IMR-90 (cell line): Measurements from ENCODE around the gene HAP1. TPM values are rescaled to one million over a fixed set of nuclear protein-coding genes. Genes with fewer than 3 reads are reported as not detected.

Experiments used
- ATAC-seq: fragments of 200-7000 bp; cut with Tn5 transposase; 2 replicates; pipeline ENCODE4 v1.9.1; 2020; ENCODE audit warnings: low read depth, mild to moderate bottlenecking, moderate library complexity
- BruUV-seq: library from RNA; stranded (reverse); fragments of 400-500 nt; replicated peaks from 2 replicates; lab custom pipeline; 2021; lab: Mats Ljungman, UMichigan
- CTCF ChIA-PET: fragments of 300-600 bp; formaldehyde crosslinking; extraction: SDS; loops from one replicate; lab custom pipeline; 2021; ENCODE audit warnings: antibody characterized with exemption; lab: Yijun Ruan, JAX
- POLR2A ChIA-PET: fragments of 300-600 bp; sonication (Branson Sonifier 250); formaldehyde crosslinking; loops from one replicate; lab custom pipeline; 2022; ENCODE audit warnings: antibody characterized with exemption; ENCODE audit not compliant: unreplicated experiment; lab: Charles Lee
- DNase-seq: peaks from one replicate; pipeline ENCODE4 v3.0.0; 2013
- H2AFZ ChIP-seq: replicated peaks from 2 replicates; pipeline ENCODE3; 2013; ENCODE audit warnings: low read length, mild to moderate bottlenecking; ENCODE audit not compliant: poor library complexity
- H2AK5ac ChIP-seq: 2 replicates; pipeline ENCODE4 v1.6.1; 2013; ENCODE audit warnings: low read depth, low read length, inconsistent platforms
- H2AK9ac ChIP-seq: replicated peaks from 2 replicates; pipeline ENCODE3; 2013; ENCODE audit warnings: mild to moderate bottlenecking, low read depth, low read length, moderate library complexity; ENCODE audit not compliant: poor library complexity
- H2BK120ac ChIP-seq: 2 replicates; pipeline ENCODE4 v1.6.1; 2013; ENCODE audit warnings: low read depth, low read length, inconsistent platforms
- H2BK15ac ChIP-seq: 3 replicates; pipeline ENCODE4 v1.6.1; 2013; ENCODE audit warnings: low read depth, low read length, inconsistent platforms
- H2BK20ac ChIP-seq: 2 replicates; pipeline ENCODE4 v1.6.1; 2013; ENCODE audit warnings: low read depth, mild to moderate bottlenecking, inconsistent platforms, low read length, moderate library complexity
- H2BK5ac ChIP-seq: 2 replicates; pipeline ENCODE4 v1.6.1; 2013; ENCODE audit warnings: mild to moderate bottlenecking, low read depth, low read length, inconsistent platforms; ENCODE audit not compliant: poor library complexity, severe bottlenecking
- H3K14ac ChIP-seq: replicated peaks from 2 replicates; pipeline ENCODE4 v1.6.1; 2013; ENCODE audit warnings: low read depth, low read length, inconsistent platforms
- H3K18ac ChIP-seq: 2 replicates; pipeline ENCODE4 v1.6.1; 2013; ENCODE audit warnings: low read depth, low read length, control low read depth
- H3K23ac ChIP-seq: 2 replicates; pipeline ENCODE4 v1.6.1; 2013; ENCODE audit warnings: low read depth, low read length, inconsistent platforms
- H3K27ac ChIP-seq: 2 replicates; pipeline ENCODE4 v1.5.1; 2013; ENCODE audit warnings: mild to moderate bottlenecking, control low read depth, low read length; ENCODE audit not compliant: insufficient read depth
- H3K27me3 ChIP-seq: 2 replicates; pipeline ENCODE4 v1.6.1; 2013; ENCODE audit warnings: low read length; ENCODE audit not compliant: control insufficient read depth, insufficient read depth
- H3K36me3 ChIP-seq: 2 replicates; pipeline ENCODE4 v1.6.1; 2013; ENCODE audit warnings: low read length, mixed read lengths; ENCODE audit not compliant: control insufficient read depth, insufficient read depth
- H3K4ac ChIP-seq: 2 replicates; pipeline ENCODE4 v1.6.1; 2013; ENCODE audit warnings: low read depth, low read length, inconsistent platforms
- H3K4me1 ChIP-seq: 2 replicates; pipeline ENCODE4 v1.6.1; 2013; ENCODE audit warnings: low read length, mixed read lengths; ENCODE audit not compliant: control insufficient read depth, insufficient read depth
- H3K4me2 ChIP-seq: 2 replicates; pipeline ENCODE4 v1.6.1; 2013; ENCODE audit warnings: low read depth, mild to moderate bottlenecking, control low read depth, low read length, moderate library complexity
- H3K4me3 ChIP-seq: 2 replicates; pipeline ENCODE4 v1.5.1; 2013; ENCODE audit warnings: low read depth, mild to moderate bottlenecking, control low read depth, low read length, moderate library complexity; ENCODE audit not compliant: insufficient read depth
- H3K56ac ChIP-seq: 2 replicates; pipeline ENCODE4 v1.6.1; 2013; ENCODE audit warnings: low read length, inconsistent platforms; ENCODE audit not compliant: insufficient read depth; ENCODE audit errors: extremely low read depth
- H3K79me1 ChIP-seq, 2 experiments: 2 replicates each; pipeline ENCODE4 v1.6.1; 2013; ENCODE audit warnings: low read length in 2 of 2, inconsistent platforms in 1 of 2, low read depth in 1 of 2
- H3K9ac ChIP-seq: 2 replicates; pipeline ENCODE4 v1.6.1; 2013; ENCODE audit warnings: low read depth, low read length, control low read depth
- H3K9me1 ChIP-seq: 2 replicates; pipeline ENCODE4 v1.6.1; 2013; ENCODE audit warnings: low read length, inconsistent platforms; ENCODE audit not compliant: insufficient read depth
- H3K9me3 ChIP-seq: 2 replicates; pipeline ENCODE4 v1.6.1; 2013; ENCODE audit warnings: low read length; ENCODE audit not compliant: control insufficient read depth, insufficient read depth
- H4K20me1 ChIP-seq: 2 replicates; pipeline ENCODE4 v1.6.1; 2013; ENCODE audit warnings: low read length, inconsistent platforms; ENCODE audit not compliant: insufficient read depth
- H4K5ac ChIP-seq: 2 replicates; pipeline ENCODE4 v1.6.1; 2013; ENCODE audit warnings: mild to moderate bottlenecking, low read depth, low read length, control low read depth
- H4K8ac ChIP-seq, 2 experiments: 2 replicates each; pipeline ENCODE4 v1.6.1; 2013; ENCODE audit warnings: low read depth in 2 of 2, low read length in 2 of 2, control low read depth in 1 of 2, inconsistent platforms in 1 of 2
- H4K91ac ChIP-seq: 2 replicates; pipeline ENCODE4 v1.6.1; 2013; ENCODE audit warnings: low read depth, low read length, inconsistent platforms; ENCODE audit not compliant: insufficient read depth
- CEBPB ChIP-seq: IDR thresholded peaks from 2 replicates; pipeline ENCODE4 v1.6.1; 2012; ENCODE audit warnings: low read depth, low read length, improper control_type of control experiment
- CHD1 ChIP-seq: IDR thresholded peaks from 2 replicates; pipeline ENCODE4 v1.6.1; 2012; ENCODE audit warnings: low read depth, low read length, improper control_type of control experiment
- MXI1 ChIP-seq: IDR thresholded peaks from 2 replicates; pipeline ENCODE4 v1.6.1; 2012; ENCODE audit warnings: low read depth, mild to moderate bottlenecking, low read length, moderate library complexity, borderline replicate concordance
- NFE2L2 ChIP-seq: fragments of 150-350 bp; IDR thresholded peaks from 2 replicates; pipeline ENCODE4 v1.6.1; 2016; ENCODE audit warnings: low read depth, mild to moderate bottlenecking, low read length
- POLR2A ChIP-seq: IDR thresholded peaks from 2 replicates; pipeline ENCODE4 v1.6.1; 2012; ENCODE audit warnings: mild to moderate bottlenecking, low read depth, low read length
- RAD21 ChIP-seq: IDR thresholded peaks from 2 replicates; pipeline ENCODE4 v1.6.1; 2012; ENCODE audit warnings: low read length, improper control_type of control experiment
- RFX5 ChIP-seq: IDR thresholded peaks from 2 replicates; pipeline ENCODE4 v1.8.0; 2012; ENCODE audit warnings: low read depth, mild to moderate bottlenecking, low read length, moderate library complexity
- USF2 ChIP-seq: fragments of 150-350 bp; IDR thresholded peaks from 2 replicates; pipeline ENCODE4 v1.6.1; 2017; ENCODE audit warnings: mild to moderate bottlenecking, antibody characterized with exemption, low read length, low read depth
- WGBS, 2 experiments: methylation state at CpG; one replicate each; pipeline versions ENCODE4 v1.1.5 to v1.1.7; 2013; ENCODE audit warnings: missing lambda C conversion rate in 2 of 2; ENCODE audit not compliant: insufficient read length in 1 of 2; ENCODE audit errors: extremely low coverage in 2 of 2; 5-methylcytosine and 5-hydroxymethylcytosine counted together
- dilution Hi-C: fragments of 300-500 bp; cut with HindIII; formaldehyde crosslinking; loops from one replicate; pipeline ENCODE4 v1.14.3; 2018; ENCODE audit warnings: low sequenced_read_pairs; ENCODE audit not compliant: unreplicated experiment
- in situ Hi-C: fragments of 300-500 bp; cut with MboI; formaldehyde crosslinking; loops from 3 replicates; pipeline ENCODE4 v1.14.3; 2019; ENCODE audit warnings: low sequenced_read_pairs, inconsistent platforms, mixed read lengths
- intact Hi-C: fragments of 100-400 bp; cut with micrococcal nuclease; formaldehyde crosslinking; loops from 2 replicates; pipeline ENCODE4 v1.10.0; 2022
- polyA plus RNA-seq, 3 experiments: library from polyadenylated mRNA; depleted of rRNA; stranded (reverse); fragments of >200 nt; gene quantifications; 2 replicates each; pipeline ENCODE4 v1.2.3, GENCODE V29; 2012; ENCODE audit warnings: low replicate concordance in 1 of 3
- total RNA-seq: library from RNA; depleted of rRNA; stranded (reverse); fragments of >200 nt; gene quantifications from 2 replicates; pipeline ENCODE4 v1.2.3, GENCODE V29; 2012

Gene HAP1
- total and polyA plus RNA-seq, 2 of the 4 experiments (the other 2 are of a cell fraction) = under 0.01 to 0.09 TPM

GRCh38 chr17:41717408-41718286 lies 16.8 kb downstream of the HAP1 start:
- no peaks in the 10 kb centered on the region for H3K79me1 ChIP-seq
- POLR2A ChIA-PET = no interaction called here
- no peak overlapping the region for H4K5ac ChIP-seq
- H4K91ac ChIP-seq = no peak overlapping the region
- no peak overlapping the region for H2AK9ac ChIP-seq
- DNase-seq = peak; percentile 33
- no peaks in the 10 kb centered on the region for H3K36me3 ChIP-seq
- H2BK120ac ChIP-seq = no peak overlapping the region
- H2BK20ac ChIP-seq = no peak overlapping the region
- no peak overlapping the region for H3K14ac ChIP-seq
- H3K4me1 ChIP-seq = 0 out of 2 replicates have a peak, but pooled peaks cover 2% of the 10 kb centered on the region
- H3K4me2 ChIP-seq = no peak overlapping the region
- no peak overlapping the region for H2AK5ac ChIP-seq
- no peak overlapping the region for H3K9ac ChIP-seq
- 40% methylated on average over 3 of the region's 15 CpGs; no CpG with 5 or more reads in 1 of the 2 experiments for WGBS, 2 experiments
- no peak overlapping the region for H3K56ac ChIP-seq
- no peak overlapping the region for H2BK15ac ChIP-seq
- no peak overlapping the region for H3K23ac ChIP-seq
- TF ChIP-seq NFE2L2 = no peak
- no peak for TF ChIP-seq MXI1
- TF ChIP-seq POLR2A = no peak
- TF ChIP-seq RFX5 = no peak
- TF ChIP-seq RAD21 = no peak
- TF ChIP-seq CEBPB = peak; percentile 58
- no peak for TF ChIP-seq CHD1
- TF ChIP-seq USF2 = no peak
- CTCF ChIA-PET = no interaction called here
- ATAC-seq = peak; percentile 65
- no peaks in the 10 kb centered on the region for H4K20me1 ChIP-seq
- H3K27me3 ChIP-seq = peaks cover 28% of the 10 kb centered on the region
- H3K9me1 ChIP-seq = no peaks in the 10 kb centered on the region; the same call in 1 of the 2 replicates
- H2AFZ ChIP-seq = no peak overlapping the region
- H3K9me3 ChIP-seq = no peaks in the 10 kb centered on the region
- H3K4me3 ChIP-seq = no peak overlapping the region
- in situ Hi-C loops = no loop called here
- H4K8ac ChIP-seq = no peak overlapping the region
- no peak overlapping the region for H3K4ac ChIP-seq
- dilution Hi-C loops = no loop called here
- intact Hi-C loops = no loop called here
- H3K27ac ChIP-seq = no peak overlapping the region
- no peak overlapping the region for H2BK5ac ChIP-seq
- H3K18ac ChIP-seq = no peak overlapping the region
- BruUV-seq = no TSS peak
